GM12878 (cell line): ENCODE results near the gene TET1. TPM values are rescaled to one million over a fixed set of nuclear protein-coding genes. Genes with fewer than 3 reads are reported as not detected.

Experiments used
- ATAC-seq: fragments of 200-7000 bp; cut with Tn5 transposase; 3 replicates; pipeline ENCODE4 v1.9.1; 2020; ENCODE audit warnings: mild to moderate bottlenecking, moderate library complexity
- BruUV-seq: library from RNA; stranded (reverse); fragments of 400-500 nt; replicated peaks from 2 replicates; lab custom pipeline; 2021; lab: Mats Ljungman, UMichigan
- CTCF ChIA-PET: fragments of 300-600 bp; sonication (Branson Sonifier 250); formaldehyde crosslinking; extraction: SDS; loops from one replicate; lab custom pipeline; 2021; ENCODE audit warnings: inconsistent platforms; lab: Yijun Ruan, JAX
- POLR2A ChIA-PET: fragments of 350-600 bp; formaldehyde crosslinking; extraction: SDS; loops from one replicate; lab custom pipeline; 2021; ENCODE audit warnings: inconsistent platforms; lab: Charles Lee
- RAD21 ChIA-PET: fragments of 300-600 bp; sonication (Branson Sonifier 250); formaldehyde crosslinking; loops from one replicate; lab custom pipeline; 2023; ENCODE audit warnings: antibody characterized with exemption; ENCODE audit not compliant: unreplicated experiment; lab: Charles Lee
- SMC1A ChIA-PET: fragments of 300-600 bp; sonication (Branson Sonifier 250); formaldehyde crosslinking; loops from one replicate; lab custom pipeline; 2023; ENCODE audit not compliant: unreplicated experiment, uncharacterized antibody; lab: Charles Lee
- DNase-seq: peaks from one replicate; pipeline ENCODE4 v3.0.0-alpha.2; 2011; ENCODE audit warnings: low read depth, low spot score
- FAIRE-seq: peaks from 3 replicates; lab custom pipeline; 2011; peaks lifted over from hg19 to GRCh38; lab: Jason Lieb, UNC
- H2AFZ ChIP-seq: 2 replicates; pipeline ENCODE4 v1.6.0; 2011; ENCODE audit warnings: low read depth, low read length, control low read depth; ENCODE audit not compliant: control insufficient read depth
- H3K27ac ChIP-seq: 2 replicates; pipeline ENCODE4 v1.5.1; 2011; ENCODE audit warnings: control low read depth; ENCODE audit not compliant: control insufficient read depth, insufficient read depth
- H3K27me3 ChIP-seq, 2 experiments: replicated peaks in 1 of 2; 2 replicates each; pipeline versions ENCODE4 v1.6.0 to v1.6.1; 2011; ENCODE audit warnings: low read length in 1 of 2; ENCODE audit not compliant: control insufficient read depth in 2 of 2, insufficient read depth in 2 of 2
- H3K36me3 ChIP-seq, 2 experiments: 2 replicates each; pipeline ENCODE4 v1.5.1; 2011; ENCODE audit warnings: low read length in 1 of 2; ENCODE audit not compliant: control insufficient read depth in 2 of 2, insufficient read depth in 2 of 2
- H3K4me1 ChIP-seq: 2 replicates; pipeline ENCODE4 v1.6.1; 2011; ENCODE audit warnings: mild to moderate bottlenecking, low read length, moderate library complexity, mixed read lengths; ENCODE audit not compliant: control insufficient read depth, insufficient read depth
- H3K4me2 ChIP-seq: 2 replicates; pipeline ENCODE4 v1.6.0; 2011; ENCODE audit warnings: control low read depth; ENCODE audit not compliant: control insufficient read depth, insufficient read depth
- H3K4me3 ChIP-seq: fragments of 200-600 bp; sonication (generic); 2 replicates; pipeline ENCODE4 v1.5.1; 2016
- H3K79me2 ChIP-seq: 2 replicates; pipeline ENCODE4 v1.6.0; 2011; ENCODE audit warnings: low read length; ENCODE audit not compliant: control insufficient read depth, insufficient read depth
- H3K9ac ChIP-seq: 2 replicates; pipeline ENCODE4 v1.8.0; 2011; ENCODE audit warnings: low read length, control low read depth, mixed read lengths; ENCODE audit not compliant: control insufficient read depth, insufficient read depth
- H3K9me3 ChIP-seq: replicated peaks from 3 replicates; pipeline ENCODE4 v1.5.1; 2011; ENCODE audit warnings: mild to moderate bottlenecking, low read length; ENCODE audit not compliant: control insufficient read depth, insufficient read depth
- H4K20me1 ChIP-seq: 2 replicates; pipeline ENCODE4 v1.6.0; 2011; ENCODE audit not compliant: control insufficient read depth, insufficient read depth
- FOXK2 ChIP-seq: fragments of 450-650 bp; IDR thresholded peaks from 2 replicates; pipeline ENCODE4 v1.6.1; 2017; ENCODE audit warnings: mild to moderate bottlenecking, moderate library complexity
- LARP7 ChIP-seq: fragments of 450-650 bp; IDR thresholded peaks from 2 replicates; pipeline ENCODE4 v1.6.1; 2017; ENCODE audit warnings: mild to moderate bottlenecking
- POLR2AphosphoS5 ChIP-seq: IDR thresholded peaks from 2 replicates; pipeline ENCODE4 v1.6.1; 2011; ENCODE audit warnings: mild to moderate bottlenecking, low read length, inconsistent platforms
- RCOR1 ChIP-seq: conservative IDR thresholded peaks from 2 replicates; pipeline ENCODE4 v1.6.1; 2012; ENCODE audit warnings: low read depth, low read length, improper control_type of control experiment
- SP1 ChIP-seq: IDR thresholded peaks from one replicate; pipeline ENCODE4 v1.6.1; 2011; ENCODE audit warnings: low read depth, low read length
- ZNF274 ChIP-seq: IDR thresholded peaks from one replicate; pipeline ENCODE4 v1.8.0; 2011; ENCODE audit not compliant: insufficient read length, insufficient read depth
- ZNF622 ChIP-seq: fragments of 450-650 bp; IDR thresholded peaks from 2 replicates; pipeline ENCODE4 v1.6.1; 2017; ENCODE audit warnings: mild to moderate bottlenecking, inconsistent platforms
- ZSCAN29 ChIP-seq: fragments of 450-650 bp; IDR thresholded peaks from 2 replicates; pipeline ENCODE4 v1.6.1; 2017; ENCODE audit warnings: mild to moderate bottlenecking, moderate library complexity
- WGBS: methylation state at CpG from one replicate; pipeline ENCODE4 v1.1.6; 2016; ENCODE audit warnings: low lambda C conversion rate; ENCODE audit not compliant: insufficient replicate concordance, insufficient coverage; ENCODE audit errors: missing lambda C conversion rate; 5-methylcytosine and 5-hydroxymethylcytosine counted together
- in situ Hi-C: fragments of 300-500 bp; cut with MboI; formaldehyde crosslinking; loops from 9 replicates; pipeline ENCODE4 v1.14.3; 2018; ENCODE audit warnings: mixed read lengths
- intact Hi-C: fragments of 100-400 bp; cut with micrococcal nuclease; formaldehyde crosslinking; loops from one replicate; pipeline ENCODE4 v1.14.2; 2022; ENCODE audit not compliant: unreplicated experiment
- polyA plus RNA-seq, 11 experiments: library from polyadenylated mRNA; depleted of rRNA in 4 of 11; unstranded in 6 of 11; stranded (reverse) in 5 of 11; fragments of >200 nt; fragmentation: Nextera tagmentation in 4 of 11; fragmentation: Illumina TruSeq in 1 of 11; extraction: Ambion mirVana in 4 of 11; extraction: Trizol in 1 of 11; gene quantifications; 1 replicate in 1 of 11; 2 replicates in 10 of 11; pipeline versions ENCODE4 v1.2.1 to v1.2.3, GENCODE V29; 2011 to 2016; ENCODE audit warnings: inconsistent platforms in 2 of 11, missing spikeins in 2 of 11, low read depth in 1 of 11
- total RNA-seq, 4 experiments: library from RNA; depleted of rRNA in 3 of 4; stranded (reverse); fragments of >200 nt in 3 of 4; fragmentation: Illumina TruSeq in 1 of 4; extraction: Trizol in 1 of 4; gene quantifications; 2 replicates each; pipeline versions ENCODE4 v1.2.1 to v1.2.3, GENCODE V29; 2013 to 2021

Gene TET1
- total and polyA plus RNA-seq, 10 of the 15 experiments (the other 5 are each of a cell fraction or from before 2014, with no cell fraction given) = 0.22 to 1.4 (median 0.60) TPM

DNA sequence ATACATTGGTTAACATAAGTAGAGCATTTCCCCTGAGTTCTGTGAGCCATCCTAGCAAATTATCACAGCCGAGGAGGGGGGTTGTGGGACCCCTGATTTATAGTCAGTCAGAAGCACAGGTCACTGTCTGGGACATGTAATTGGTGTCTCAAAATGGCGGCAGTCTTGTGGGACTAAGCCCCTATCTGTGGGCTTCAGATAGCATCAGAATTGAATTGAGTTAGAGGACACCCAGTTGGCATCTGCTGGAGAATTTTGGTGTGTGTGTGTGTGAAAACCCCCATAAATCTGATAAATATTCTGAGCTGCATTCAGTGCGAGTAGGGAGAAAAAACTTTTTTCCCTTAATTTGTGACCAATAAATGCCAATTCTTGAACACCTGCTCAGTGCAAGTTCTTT, 6.5 kb upstream of the TET1 start:
- no peak for ATAC-seq

DNA sequence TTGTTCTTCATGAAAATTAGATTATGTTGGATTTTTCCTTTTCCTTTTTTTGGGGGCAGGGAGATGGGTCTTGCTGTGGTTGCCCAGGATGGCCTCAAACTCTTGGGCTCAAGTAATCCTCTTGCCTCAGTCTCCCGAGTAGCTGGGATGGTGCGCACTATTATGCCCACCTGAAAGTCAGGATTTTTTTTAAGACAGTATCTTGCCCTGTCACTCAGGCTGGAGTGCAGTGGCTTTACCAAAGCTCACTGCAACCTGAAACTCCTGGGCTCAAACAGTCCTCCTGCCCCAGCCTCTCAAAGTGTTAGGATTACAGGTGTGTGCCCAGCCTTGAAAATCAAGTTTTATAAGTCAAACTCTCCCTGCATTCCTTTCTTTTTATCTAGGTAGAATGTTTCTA, 1.7 kb upstream of the TET1 start:
- in situ Hi-C loops = no loop called here
- POLR2A ChIA-PET = no interaction called here
- CTCF ChIA-PET = interaction anchor here (1.3 kb wide), 1 partner anchor 7 kb away, joined by 4 read pairs; no protein-coding TSS in a partner anchor

More for the DNA sequence above, 6.5 kb upstream of the TET1 start:
- intact Hi-C loops = loop anchor here (5.0 to 10.0 kb wide), 2 partner anchors 169 to 341 kb away; partner anchors contain the start of gene CCAR1
- 69% methylated on average over 3 of the region's 3 CpGs for WGBS
- no peak overlapping the region for H3K4me2 ChIP-seq
- no peak overlapping the region for H3K4me3 ChIP-seq
- H3K27me3 ChIP-seq = no peaks in the 10 kb centered on the region
- no peaks in the 10 kb centered on the region for H3K79me2 ChIP-seq
- H2AFZ ChIP-seq = no peak overlapping the region
- H3K9me3 ChIP-seq = no peaks in the 10 kb centered on the region
- BruUV-seq = no TSS peak
- H3K9ac ChIP-seq = no peak overlapping the region
- no peak for FAIRE-seq
- POLR2A ChIA-PET = no interaction called here
- no peaks in the 10 kb centered on the region for H3K4me1 ChIP-seq
- TF ChIP-seq POLR2AphosphoS5 (no peak), ZSCAN29 (no peak), SP1 (no peak), LARP7 (no peak), FOXK2 (no peak), RCOR1 (no peak)
- no peaks in the 10 kb centered on the region for H4K20me1 ChIP-seq
- H3K36me3 ChIP-seq = no peaks in the 10 kb centered on the region
- RAD21 ChIA-PET = no interaction called here
- no peak overlapping the region for H3K27ac ChIP-seq
- in situ Hi-C loops = no loop called here
- DNase-seq = no peak
- SMC1A ChIA-PET = no interaction called here
- CTCF ChIA-PET = no interaction called here

More for the DNA sequence above, 1.7 kb upstream of the TET1 start:
- TF ChIP-seq ZNF622 (no peak), ZNF274 (no peak)
- Histone ChIP-seq H4K20me1 (no peaks in the 10 kb centered on the region), H3K36me3 (no peaks in the 10 kb centered on the region), H3K27ac (no peak overlapping the region), H3K4me3 (no peak overlapping the region), H3K9me3 (no peaks in the 10 kb centered on the region), H2AFZ (no peak overlapping the region), H3K9ac (no peak overlapping the region), H3K79me2 (no peaks in the 10 kb centered on the region), H3K27me3 (peaks cover 6 to 10% of the 10 kb centered on the region in 2 experiments), H3K4me2 (no peak overlapping the region), H3K4me1 (no peaks in the 10 kb centered on the region)
- 65% methylated on average over 2 of the region's 2 CpGs for WGBS
- no peak for FAIRE-seq
- SMC1A ChIA-PET = no interaction called here
- RAD21 ChIA-PET = no interaction called here
- no TSS peak for BruUV-seq
- no peak for ATAC-seq
- intact Hi-C loops = loop anchor here (10.0 kb wide), 1 partner anchor 336 kb away; no protein-coding TSS in a partner anchor
- no peak for DNase-seq
